GM18858 (cell line): ENCODE data around the gene THPO.
A peak's percentile ranks its signal among the peaks of the same experiment; 100 is the strongest.
"Not testable (repeated sequence)": the region's sequence is repeated elsewhere in the genome, so short reads cannot be mapped to it uniquely, and the experiment has no call there.

Experiments used
- ATAC-seq: cut with Tn5 transposase; IDR thresholded peaks from one replicate; pipeline ENCODE4 v1.9.1; 2021; ENCODE audit not compliant: unreplicated experiment

The THPO gene

DNA sequence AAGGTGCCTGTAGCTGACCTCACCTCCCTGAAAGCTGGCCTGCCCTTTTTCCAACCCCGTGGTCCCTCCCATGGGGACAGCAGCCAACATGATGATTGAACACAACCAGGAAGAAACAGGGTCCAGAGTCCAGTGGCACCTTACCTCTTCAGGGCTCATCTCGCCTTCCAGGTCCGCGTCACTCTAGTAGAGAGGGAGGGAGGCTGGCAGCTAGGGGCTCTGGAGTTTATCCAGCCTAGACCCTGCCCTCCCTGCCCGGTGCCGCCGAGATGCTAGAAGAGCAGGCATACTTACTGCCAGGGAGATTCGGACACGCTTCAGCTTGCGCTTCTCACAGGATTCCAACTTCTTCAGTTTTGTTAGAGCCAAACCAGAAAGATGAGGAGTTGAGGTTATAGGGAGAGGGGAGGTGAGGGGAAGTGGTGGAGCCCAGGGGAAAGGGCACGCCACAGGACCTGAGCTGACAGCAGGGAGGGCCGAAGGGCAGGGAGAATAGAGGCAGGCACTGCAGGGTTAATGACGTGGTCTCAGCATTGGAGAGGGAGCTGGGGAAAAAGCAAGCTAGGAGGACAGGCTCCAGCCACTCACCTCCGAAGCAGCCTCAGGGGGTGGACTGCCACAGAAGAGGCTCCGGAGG lies 25.7 kb downstream of the THPO start:
- no peak for ATAC-seq

DNA sequence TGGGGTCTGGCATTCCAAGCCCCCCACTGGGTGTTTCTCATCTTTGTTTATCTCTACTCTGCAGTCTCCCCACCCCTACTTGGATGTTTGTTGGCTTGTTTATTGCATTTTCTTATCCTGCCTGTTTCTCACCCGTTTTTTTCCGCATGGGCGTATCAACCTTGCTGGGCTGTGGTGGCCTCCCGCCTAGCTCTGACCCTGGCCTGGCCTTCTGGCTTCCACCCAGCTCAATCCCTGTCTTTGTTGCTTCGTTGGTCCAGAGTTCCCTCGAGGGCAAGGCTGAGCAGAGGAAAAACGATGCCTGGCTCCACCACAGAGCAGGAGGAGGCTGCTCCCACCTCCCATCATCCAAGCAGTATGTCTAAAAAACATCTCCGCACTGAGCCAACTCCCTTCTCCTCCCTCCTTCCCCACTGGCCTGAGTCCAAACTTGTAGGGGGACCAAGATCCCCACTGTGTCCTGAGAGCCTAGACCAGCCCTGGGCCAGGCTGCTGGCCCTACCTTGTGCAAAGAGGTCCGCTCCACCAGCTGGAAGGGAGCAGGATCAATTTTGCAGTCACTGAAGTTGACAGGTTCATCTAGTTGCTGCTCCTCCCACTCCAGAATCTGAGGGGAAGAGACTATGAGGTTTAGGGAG lies 26.4 kb downstream of the THPO start:
- ATAC-seq = no peak

DNA sequence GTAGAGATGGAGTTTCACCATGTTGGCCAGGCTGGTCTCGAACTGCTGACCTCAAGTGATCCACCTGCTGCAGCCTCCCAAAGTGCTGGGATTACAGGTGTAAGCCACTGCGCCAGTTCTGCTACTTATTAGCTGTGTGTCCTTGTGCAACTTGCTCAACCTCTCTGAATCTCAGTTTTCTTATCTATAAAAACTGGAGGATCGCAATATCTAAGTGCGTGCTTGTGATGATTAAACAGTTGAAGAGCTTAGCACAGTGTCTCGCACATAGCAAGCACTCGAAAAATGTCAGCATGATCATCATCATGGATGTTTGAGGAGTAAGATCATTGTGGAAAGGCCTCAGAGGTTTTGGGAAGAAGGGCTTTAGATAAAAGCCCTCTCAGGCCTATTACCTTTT lies 27.4 kb downstream of the THPO start:
- no peak for ATAC-seq

DNA sequence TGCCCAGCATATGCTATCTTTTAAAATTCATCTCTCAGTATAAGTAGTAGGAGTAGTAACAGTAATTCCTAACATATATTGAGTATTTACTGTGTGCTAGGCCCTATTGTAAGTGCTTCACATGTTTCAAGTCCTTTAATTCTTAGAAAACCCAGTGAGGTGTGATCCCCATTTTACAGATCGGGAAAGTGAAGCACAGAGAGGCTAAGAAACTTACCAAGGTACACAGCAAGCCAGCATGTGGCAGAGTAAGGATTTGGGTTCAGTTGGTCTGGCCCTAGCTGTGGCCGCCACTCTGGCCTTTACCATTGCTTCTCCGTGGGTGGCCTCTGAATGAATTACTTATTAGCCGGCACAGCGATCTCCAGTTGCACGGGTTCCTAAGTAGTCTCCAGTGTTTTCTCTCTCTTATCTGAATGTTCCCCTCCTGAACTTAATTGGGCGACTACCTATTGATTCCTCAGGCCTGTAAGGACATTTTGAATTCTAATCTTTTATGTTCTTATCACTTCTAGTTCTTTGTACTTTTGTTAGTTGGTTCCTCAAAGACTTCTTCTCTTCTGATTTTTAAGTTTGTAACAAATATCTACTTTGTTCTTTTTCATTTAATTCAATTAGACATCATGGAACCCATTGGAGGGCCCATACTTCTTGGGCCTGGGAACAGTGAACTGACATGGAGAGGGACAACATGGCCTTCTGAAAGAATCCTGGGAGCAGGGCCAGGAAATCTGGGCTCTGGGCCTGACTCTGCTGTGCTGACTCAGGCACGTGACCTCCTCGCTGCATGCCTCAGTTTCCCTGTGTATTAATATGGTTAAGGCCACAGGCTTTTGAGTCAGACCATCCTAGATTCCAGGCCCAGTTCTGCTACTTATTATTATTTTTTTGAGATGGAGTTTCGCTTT lies 28.2 kb downstream of the THPO start:
- no peak for ATAC-seq

DNA sequence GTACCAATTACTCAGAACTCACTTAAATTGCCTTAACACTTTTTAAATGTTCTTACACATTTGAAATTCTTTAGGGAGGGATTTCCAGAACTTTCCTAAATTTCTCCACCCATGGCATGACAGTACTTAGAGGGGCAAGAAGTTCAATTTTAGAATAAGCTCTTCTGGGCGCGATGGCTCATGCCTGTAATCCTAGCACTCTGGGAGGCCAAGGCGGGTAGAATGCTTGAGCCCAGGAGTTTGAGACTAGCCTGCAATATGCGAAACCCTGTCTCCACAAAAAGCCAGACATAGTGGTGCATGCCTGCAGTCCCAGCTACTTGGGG lies 30.0 kb downstream of the THPO start:
- no peak for ATAC-seq

DNA sequence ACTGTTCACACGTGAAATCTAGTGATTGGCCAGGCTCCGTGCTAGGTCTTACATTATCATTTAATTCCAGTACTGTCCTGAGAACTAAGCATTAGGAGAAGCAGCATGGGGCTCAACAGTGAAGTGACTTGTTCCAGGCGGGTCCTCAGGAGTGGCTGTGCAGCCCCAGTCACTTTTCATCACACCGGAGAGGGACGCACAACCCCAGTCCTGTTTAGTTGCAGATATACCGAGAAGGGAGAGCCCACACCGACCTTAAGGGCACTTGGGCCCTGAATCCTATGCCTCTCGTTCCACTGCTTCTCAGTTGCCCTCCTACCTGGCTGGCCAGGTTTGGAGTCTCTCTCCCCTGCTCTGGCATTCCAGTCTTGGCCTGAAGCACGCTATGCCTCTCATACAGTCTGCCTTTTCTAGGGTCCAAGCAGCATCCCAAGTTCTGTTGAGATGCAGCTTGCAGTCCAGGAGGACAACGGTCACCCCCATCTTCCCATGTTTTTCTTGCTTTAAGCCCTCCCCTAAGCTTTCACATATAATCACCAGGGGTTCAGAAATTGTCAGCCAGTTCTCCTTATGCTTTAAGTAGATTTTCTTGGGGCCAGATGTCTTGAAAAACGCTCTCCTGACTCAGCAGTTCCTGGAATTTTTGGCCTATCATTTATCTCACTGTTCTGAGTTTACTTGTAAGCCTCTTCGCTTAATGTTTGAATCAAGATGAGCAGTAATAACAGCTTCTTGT lies 30.5 kb downstream of the THPO start:
- no peak for ATAC-seq

DNA sequence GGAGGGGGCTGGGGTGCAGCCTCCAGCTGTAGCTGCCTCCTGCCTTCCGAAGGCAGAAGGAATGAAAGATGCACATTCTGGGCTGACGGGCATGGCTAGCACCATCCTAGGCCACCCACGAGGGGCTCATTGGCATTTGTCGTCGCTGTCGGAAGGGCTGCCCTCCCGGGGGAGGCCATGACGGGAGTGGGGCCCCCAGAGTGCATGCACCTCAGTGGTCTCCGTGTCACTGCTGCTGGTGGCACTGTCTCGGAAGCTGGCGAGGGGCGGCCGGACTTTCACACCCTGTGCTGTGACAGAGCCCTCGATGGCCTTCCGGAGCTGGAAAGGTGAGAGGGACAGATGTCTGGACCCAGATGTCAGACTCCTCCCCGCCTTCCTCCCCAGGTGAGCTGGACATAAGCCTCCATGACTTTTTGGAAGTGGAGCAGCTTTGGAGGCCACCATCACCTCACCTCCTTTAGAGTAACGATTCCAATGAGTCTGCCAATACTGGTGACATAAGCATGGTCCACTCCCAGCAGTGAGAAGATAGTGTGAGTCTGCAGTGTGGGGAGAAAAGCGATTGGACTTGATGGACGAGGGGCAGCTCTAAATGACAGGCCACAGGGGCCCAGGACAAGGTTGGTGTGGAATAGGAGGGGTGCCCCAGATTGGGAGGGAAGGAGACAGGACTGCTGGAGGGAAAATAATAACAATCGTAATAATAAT lies 31.4 kb downstream of the THPO start:
- no peak for ATAC-seq

DNA sequence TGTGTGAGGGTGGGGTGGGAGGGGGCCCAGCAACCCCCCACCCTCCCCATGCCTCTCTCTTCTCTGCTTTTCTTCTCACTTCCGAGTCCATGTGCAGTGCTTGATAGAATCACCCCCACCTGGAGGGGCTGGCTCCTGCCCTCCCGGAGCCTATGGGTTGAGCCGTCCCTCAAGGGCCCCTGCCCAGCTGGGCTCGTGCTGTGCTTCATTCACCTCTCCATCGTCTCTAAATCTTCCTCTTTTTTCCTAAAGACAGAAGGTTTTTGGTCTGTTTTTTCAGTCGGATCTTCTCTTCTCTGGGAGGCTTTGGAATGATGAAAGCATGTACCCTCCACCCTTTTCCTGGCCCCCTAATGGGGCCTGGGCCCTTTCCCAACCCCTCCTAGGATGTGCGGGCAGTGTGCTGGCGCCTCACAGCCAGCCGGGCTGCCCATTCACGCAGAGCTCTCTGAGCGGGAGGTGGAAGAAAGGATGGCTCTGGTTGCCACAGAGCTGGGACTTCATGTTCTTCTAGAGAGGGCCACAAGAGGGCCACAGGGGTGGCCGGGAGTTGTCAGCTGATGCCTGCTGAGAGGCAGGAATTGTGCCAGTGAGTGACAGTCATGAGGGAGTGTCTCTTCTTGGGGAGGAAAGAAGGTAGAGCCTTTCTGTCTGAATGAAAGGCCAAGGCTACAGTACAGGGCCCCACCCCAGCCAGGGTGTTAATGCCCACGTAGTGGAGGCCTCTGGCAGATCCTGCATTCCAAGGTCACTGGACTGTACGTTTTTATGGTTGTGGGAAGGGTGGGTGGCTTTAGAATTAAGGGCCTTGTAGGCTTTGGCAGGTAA lies 32.5 kb downstream of the THPO start:
- peak; percentile 38 for ATAC-seq

DNA sequence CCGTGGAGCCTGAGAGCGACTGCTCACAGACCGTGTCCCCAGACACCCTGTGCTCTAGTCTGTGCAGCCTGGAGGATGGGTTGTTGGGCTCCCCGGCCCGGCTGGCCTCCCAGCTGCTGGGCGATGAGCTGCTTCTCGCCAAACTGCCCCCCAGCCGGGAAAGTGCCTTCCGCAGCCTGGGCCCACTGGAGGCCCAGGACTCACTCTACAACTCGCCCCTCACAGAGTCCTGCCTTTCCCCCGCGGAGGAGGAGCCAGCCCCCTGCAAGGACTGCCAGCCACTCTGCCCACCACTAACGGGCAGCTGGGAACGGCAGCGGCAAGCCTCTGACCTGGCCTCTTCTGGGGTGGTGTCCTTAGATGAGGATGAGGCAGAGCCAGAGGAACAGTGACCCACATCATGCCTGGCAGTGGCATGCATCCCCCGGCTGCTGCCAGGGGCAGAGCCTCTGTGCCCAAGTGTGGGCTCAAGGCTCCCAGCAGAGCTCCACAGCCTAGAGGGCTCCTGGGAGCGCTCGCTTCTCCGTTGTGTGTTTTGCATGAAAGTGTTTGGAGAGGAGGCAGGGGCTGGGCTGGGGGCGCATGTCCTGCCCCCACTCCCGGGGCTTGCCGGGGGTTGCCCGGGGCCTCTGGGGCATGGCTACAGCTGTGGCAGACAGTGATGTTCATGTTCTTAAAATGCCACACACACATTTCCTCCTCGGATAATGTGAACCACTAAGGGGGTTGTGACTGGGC lies 33.3 kb downstream of the THPO start:
- ATAC-seq = no peak

DNA sequence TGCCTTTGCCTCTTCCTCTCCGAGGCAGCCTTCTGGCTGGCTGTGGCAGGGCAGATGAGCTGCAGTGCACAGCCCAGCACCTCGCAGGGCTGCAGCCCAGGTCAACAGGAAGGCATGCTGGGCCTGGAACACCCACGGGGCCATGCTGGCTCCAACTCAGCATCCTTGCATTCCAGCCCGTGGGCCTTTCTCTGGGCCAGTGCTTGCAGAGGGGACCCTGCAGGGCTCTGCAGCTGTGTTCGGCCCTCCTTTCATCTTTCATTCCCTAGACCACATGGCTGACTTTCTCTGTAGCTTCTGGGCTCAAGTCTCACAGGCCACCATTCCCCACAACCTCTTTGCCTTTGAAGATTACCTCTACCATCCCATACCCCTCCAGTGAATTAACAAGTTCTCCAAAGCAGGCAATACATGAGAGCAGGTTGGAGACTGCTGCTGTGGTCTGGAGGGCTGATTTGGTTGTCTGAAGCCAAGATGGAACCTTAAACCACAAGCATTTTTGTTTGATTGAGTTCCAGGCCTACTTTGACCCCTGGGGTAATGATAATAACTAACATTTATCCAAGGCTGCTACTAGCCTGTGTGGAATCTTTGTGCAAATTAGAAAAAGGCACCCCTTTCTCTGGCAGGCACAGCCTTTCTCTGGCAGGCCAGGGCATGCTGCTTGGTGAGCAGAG lies 34.7 kb downstream of the THPO start:
- ATAC-seq = no peak

DNA sequence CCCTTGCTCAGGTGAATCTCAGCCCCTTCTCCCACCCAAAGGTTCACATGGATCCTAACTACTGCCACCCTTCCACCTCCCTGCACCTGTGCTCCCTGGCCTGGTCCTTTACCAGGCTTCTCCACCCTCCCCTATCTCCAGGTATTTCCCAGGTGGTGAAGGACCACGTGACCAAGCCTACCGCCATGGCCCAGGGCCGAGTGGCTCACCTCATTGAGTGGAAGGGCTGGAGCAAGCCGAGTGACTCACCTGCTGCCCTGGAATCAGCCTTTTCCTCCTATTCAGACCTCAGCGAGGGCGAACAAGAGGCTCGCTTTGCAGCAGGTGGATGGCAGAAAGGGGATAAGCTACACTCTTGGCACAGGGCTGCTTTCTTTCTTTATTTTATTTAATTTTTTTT lies 36.1 kb downstream of the THPO start:
- ATAC-seq = no peak

DNA sequence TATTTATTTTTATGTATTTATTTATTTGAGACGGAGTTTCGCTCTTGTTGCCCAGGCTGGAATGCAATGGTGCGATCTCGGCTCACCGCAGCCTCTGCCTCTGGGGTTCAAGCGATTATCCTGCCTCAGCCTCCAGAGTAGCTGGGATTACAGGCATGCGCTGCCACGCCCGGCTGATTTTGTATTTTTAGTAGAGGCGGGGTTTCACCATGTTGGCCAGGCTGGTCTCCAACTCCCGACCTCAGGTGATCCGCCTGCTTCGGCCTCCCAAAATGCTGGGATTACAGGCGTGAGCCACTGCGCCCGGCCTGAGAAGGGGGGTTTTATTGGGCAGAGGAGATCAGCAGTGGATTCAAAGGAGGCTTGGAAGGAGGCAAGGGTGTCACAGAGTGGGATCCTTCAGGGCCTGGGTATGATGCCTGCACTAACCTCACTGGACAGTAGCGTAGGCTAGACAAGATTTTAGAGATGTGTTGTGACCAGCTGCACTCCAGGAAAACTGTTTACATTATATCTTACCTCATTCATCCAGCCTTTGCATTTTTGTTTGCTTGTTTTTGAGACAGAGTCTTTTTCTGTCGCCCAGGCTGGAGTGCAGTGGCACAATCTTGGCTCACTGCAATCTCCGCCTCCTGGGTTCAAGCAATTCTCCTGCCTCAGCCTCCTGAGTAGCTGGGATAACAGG lies 38.4 kb downstream of the THPO start:
- ATAC-seq = not testable (repeated sequence)

DNA sequence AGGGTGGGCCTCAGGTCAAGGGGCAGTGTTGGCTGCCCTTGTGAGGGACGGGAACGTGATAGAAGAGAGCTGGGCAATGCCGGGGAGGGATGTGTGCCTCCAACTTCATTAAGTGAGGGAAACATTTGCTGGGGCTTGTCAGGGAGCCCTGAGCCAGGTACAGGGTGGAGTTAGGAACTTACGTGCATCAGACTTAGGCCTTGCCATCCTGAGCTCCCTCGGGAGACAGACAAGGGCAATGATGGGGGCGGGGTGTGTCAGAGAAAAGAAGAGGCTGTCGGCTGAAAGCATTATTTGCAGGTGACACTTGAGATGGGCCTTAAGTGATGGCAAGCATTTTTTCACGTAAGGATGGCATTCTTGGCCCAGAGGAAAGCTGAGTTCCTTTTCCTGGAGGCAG lies 39.0 kb downstream of the THPO start:
- no peak for ATAC-seq

DNA sequence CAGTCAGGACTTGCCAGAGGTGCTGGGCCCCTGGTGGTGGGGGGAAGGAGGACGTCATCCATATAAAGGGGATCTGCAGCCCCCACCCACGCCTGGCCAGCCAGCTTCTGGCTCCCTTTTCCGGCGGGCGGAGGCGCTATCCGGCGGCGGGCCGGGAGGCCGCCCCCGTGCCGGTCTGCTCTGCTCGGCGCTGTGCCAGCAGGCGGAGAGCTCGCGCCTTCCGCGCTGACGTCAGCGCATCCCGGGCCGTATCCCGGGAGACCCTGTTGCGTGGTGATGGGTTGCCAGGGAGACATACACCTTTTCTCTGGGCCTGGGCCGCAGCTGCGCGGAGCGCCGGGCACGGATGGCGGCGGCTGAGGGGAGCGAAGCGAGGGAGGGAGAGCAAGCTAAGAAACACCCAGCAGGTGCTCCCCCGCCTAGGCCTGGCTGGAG lies 39.5 kb downstream of the THPO start:
- no peak for ATAC-seq

DNA sequence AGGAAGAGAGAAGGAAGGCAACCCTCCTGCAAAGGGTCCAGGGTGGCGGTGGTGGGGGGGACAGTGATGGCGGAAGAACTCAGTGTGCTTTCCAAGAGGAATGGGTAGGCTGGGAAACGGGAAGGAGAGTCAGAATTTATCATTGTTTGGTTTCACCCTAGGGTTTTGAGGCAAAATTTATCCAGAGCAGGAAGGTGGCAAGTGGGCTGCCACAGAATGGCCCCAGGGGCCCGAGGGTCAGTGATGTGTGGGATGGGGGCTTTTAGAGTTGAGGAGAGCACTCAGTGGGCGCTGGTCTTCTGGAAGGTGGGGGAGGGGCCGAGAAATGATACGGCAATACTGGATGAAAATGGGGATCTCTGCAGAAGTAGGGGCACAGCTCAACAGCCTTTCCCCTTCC lies 40.0 kb downstream of the THPO start:
- ATAC-seq = no peak

DNA sequence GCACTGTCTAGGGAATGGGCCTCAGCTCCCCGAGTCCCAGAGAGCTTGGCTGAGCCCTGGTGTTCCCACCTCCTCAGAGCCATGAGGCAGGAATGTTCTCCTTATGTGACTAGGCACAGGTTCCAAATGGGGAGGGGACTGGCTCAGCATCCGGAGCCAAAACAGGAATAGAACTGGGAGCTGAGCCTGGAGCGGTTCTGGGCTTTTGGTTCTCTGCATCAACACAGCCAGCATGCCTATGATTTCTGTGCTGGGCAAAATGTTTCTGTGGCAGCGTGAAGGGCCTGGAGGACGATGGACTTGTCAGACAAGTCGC lies 40.6 kb downstream of the THPO start, which contains the start of gene FAM131A:
Gene FAM131A, plus strand, starts transcription at position 202 of the 316 bp plus-strand sequence. Its CDS starts 31 bp downstream, at position 233.
- no peak for ATAC-seq

DNA sequence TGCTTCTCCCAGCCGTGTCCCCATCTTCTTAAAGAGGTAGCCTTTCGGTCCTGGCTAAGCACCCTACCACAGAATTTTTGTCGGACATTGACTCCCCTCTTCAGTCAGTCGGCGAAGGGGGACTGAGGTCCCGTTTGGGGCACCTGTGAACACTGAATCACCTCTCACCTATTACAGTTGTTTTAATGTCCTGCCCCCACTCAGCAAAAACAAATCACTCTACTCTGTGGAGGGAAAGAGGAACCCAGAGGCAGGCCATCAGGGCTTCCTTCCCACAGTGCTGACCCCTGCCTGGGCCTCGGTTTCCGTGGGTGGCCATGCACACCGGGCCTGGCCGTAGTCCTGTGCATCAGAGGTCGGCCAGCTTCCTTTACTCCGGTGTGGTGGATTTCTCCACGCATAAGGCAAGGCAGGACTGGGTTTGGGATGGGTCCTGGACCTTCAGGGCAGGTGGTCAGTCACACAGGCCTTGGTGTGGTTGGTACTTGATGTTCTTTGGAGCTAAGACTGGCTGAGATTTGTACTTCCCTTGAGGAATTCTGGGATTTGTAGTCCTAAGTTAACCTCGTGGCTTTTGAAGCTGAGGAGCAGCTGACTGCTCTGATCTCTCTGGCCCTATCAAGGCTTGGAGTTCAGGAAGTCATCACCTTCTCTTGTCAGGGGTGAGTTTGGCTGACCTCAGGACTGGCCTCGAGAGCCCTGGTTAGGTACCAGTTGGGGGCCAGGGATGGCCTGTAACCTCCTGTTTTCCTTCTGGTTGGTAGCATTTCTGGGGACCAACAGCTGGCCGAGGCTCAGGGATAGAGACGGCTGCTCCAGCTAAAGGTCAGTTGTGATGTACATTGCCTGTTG lies 41.2 kb downstream of the THPO start:
- ATAC-seq = no peak
